Endothelial cell of umbilical vein (primary cell): ENCODE data around the gene SIGLEC9. TPM values are rescaled to one million over a fixed set of nuclear protein-coding genes. Genes with fewer than 3 reads are reported as not detected.

ENCODE experiments used
- BruUV-seq: library from RNA; stranded (reverse); fragments of 400-500 nt; replicated peaks from 2 replicates; lab custom pipeline; 2021; lab: Mats Ljungman, UMichigan
- CTCF ChIA-PET: fragments of 300-600, 350-600 bp; sonication (Branson Sonifier 250); formaldehyde crosslinking; loops from one replicate; lab custom pipeline; 2021; ENCODE audit warnings: antibody characterized with exemption, inconsistent platforms; lab: Charles Lee
- POLR2A ChIA-PET: fragments of 300-600, 350-600 bp; sonication (Branson Sonifier 250); formaldehyde crosslinking; loops from one replicate; lab custom pipeline; 2021; ENCODE audit warnings: antibody characterized with exemption, inconsistent platforms; lab: Charles Lee
- DNase-seq: peaks from one replicate; pipeline ENCODE4 v3.0.0-alpha.2; 2011; ENCODE audit warnings: low read depth, low spot score
- FAIRE-seq: peaks from 2 replicates; lab custom pipeline; 2011; peaks lifted over from hg19 to GRCh38; lab: Jason Lieb, UNC
- H2AFZ ChIP-seq: 2 replicates; pipeline ENCODE4 v1.6.0; 2012; ENCODE audit warnings: low read depth, low read length, control low read depth, inconsistent platforms
- H3K27ac ChIP-seq: 2 replicates; pipeline ENCODE4 v1.5.1; 2011; ENCODE audit warnings: low read depth, mild to moderate bottlenecking, control low read depth, low read length, moderate library complexity; ENCODE audit not compliant: insufficient read depth
- H3K27me3 ChIP-seq, 2 experiments: 2 replicates each; pipeline versions ENCODE4 v1.6.0 to v1.6.1; 2011; ENCODE audit warnings: low read length in 2 of 2, mixed read lengths in 1 of 2; ENCODE audit not compliant: control insufficient read depth in 2 of 2, insufficient read depth in 2 of 2
- H3K36me3 ChIP-seq, 2 experiments: 2 replicates in 1 of 2; 3 replicates in 1 of 2; pipeline ENCODE4 v1.5.1; 2011; ENCODE audit warnings: low read length in 2 of 2, mild to moderate bottlenecking in 1 of 2, moderate library complexity in 1 of 2; ENCODE audit not compliant: control insufficient read depth in 2 of 2, insufficient read depth in 2 of 2; ENCODE audit errors: extremely low read depth in 1 of 2
- H3K4me1 ChIP-seq: 3 replicates; pipeline ENCODE4 v1.5.1; 2011; ENCODE audit warnings: mild to moderate bottlenecking, low read length; ENCODE audit not compliant: control insufficient read depth, insufficient read depth; ENCODE audit errors: extremely low read depth
- H3K4me2 ChIP-seq: 2 replicates; pipeline ENCODE4 v1.6.1; 2011; ENCODE audit warnings: low read length, control low read depth, mixed read lengths; ENCODE audit not compliant: insufficient read depth
- H3K4me3 ChIP-seq, 3 experiments: fragments of 200-600 bp in 1 of 3; sonication (generic), shearing (Covaris generic) in 1 of 3; replicated peaks in 1 of 3; 2 replicates each; pipeline ENCODE4 v1.5.1; 2011 to 2016; ENCODE audit warnings: control low read depth in 3 of 3, low read length in 3 of 3, mild to moderate bottlenecking in 2 of 3, inconsistent platforms in 1 of 3, low read depth in 1 of 3, moderate library complexity in 1 of 3; ENCODE audit not compliant: insufficient read depth in 1 of 3
- H3K79me2 ChIP-seq: 2 replicates; pipeline ENCODE4 v1.6.0; 2012; ENCODE audit warnings: low read length, inconsistent platforms; ENCODE audit not compliant: control insufficient read depth, insufficient read depth
- H3K9ac ChIP-seq: replicated peaks from 2 replicates; pipeline ENCODE3; 2011; ENCODE audit warnings: low read length, control low read depth; ENCODE audit not compliant: insufficient read depth; ENCODE audit errors: extremely low read depth
- H3K9me1 ChIP-seq: replicated peaks from 3 replicates; pipeline ENCODE4 v1.6.0; 2011; ENCODE audit warnings: mild to moderate bottlenecking, low read length; ENCODE audit not compliant: control insufficient read depth, insufficient read depth; ENCODE audit errors: extremely low read depth
- H3K9me3 ChIP-seq: replicated peaks from 2 replicates; pipeline ENCODE4 v1.5.1; 2012; ENCODE audit warnings: low read length, inconsistent platforms; ENCODE audit not compliant: control insufficient read depth, insufficient read depth
- H4K20me1 ChIP-seq: replicated peaks from 2 replicates; pipeline ENCODE3; 2011; ENCODE audit warnings: mild to moderate bottlenecking, low read length; ENCODE audit not compliant: control insufficient read depth, insufficient read depth; ENCODE audit errors: extremely low read depth
- EZH2 ChIP-seq: IDR thresholded peaks from 2 replicates; pipeline ENCODE4 v1.6.1; 2012; ENCODE audit warnings: borderline replicate concordance, low read depth, mild to moderate bottlenecking, moderate library complexity, low read length, inconsistent platforms; ENCODE audit not compliant: severe bottlenecking
- FOS ChIP-seq: IDR thresholded peaks from 2 replicates; pipeline ENCODE4 v1.6.1; 2011; ENCODE audit warnings: mild to moderate bottlenecking, low read length, moderate library complexity, borderline replicate concordance; ENCODE audit not compliant: insufficient read depth
- GATA2 ChIP-seq: IDR thresholded peaks from 2 replicates; pipeline ENCODE4 v1.7.0; 2011; ENCODE audit warnings: low read depth, mild to moderate bottlenecking, moderate library complexity, mixed read lengths, low read length; ENCODE audit not compliant: insufficient read length, insufficient read depth
- JUN ChIP-seq: IDR thresholded peaks from 2 replicates; pipeline ENCODE4 v1.6.1; 2011; ENCODE audit warnings: borderline replicate concordance, low read depth; ENCODE audit not compliant: insufficient read length, insufficient read depth
- MAX ChIP-seq: IDR thresholded peaks from 2 replicates; pipeline ENCODE4 v1.6.1; 2011; ENCODE audit not compliant: insufficient read depth, insufficient read length
- MYC ChIP-seq: IDR thresholded peaks from one replicate; pipeline ENCODE4 v1.6.1; 2011; ENCODE audit warnings: mild to moderate bottlenecking, low read depth, low read length
- POLR2A ChIP-seq: IDR thresholded peaks from 2 replicates; pipeline ENCODE4 v1.6.1; 2012; ENCODE audit warnings: low read depth, mild to moderate bottlenecking, control low read depth, low read length
- POLR2AphosphoS5 ChIP-seq: IDR thresholded peaks from 2 replicates; pipeline ENCODE4 v1.6.1; 2012; ENCODE audit warnings: low read depth, mild to moderate bottlenecking, control low read depth, low read length, moderate library complexity; ENCODE audit not compliant: insufficient read depth
- dilution Hi-C: fragments of 300-500 bp; cut with MboI; formaldehyde crosslinking; loops from one replicate; pipeline ENCODE4 v1.15.0; 2019; ENCODE audit warnings: low sequenced_read_pairs; ENCODE audit not compliant: extremely low pct_ligation_motif_present
- intact Hi-C: fragments of 100-400 bp; cut with micrococcal nuclease; formaldehyde crosslinking; loops from one replicate; pipeline ENCODE4 v1.10.0; 2022
- polyA plus RNA-seq, 4 experiments: library from polyadenylated mRNA; depleted of rRNA in 3 of 4; stranded (reverse) in 3 of 4; unstranded in 1 of 4; fragments of >200 nt; gene quantifications; 2 replicates each; pipeline versions ENCODE4 v1.2.1 to v1.2.3, GENCODE V29; 2011 to 2012; ENCODE audit warnings: missing spikeins in 1 of 4
- total RNA-seq: library from RNA; stranded (reverse); gene quantifications from 2 replicates; pipeline ENCODE4 v1.2.3, GENCODE V29; 2021
- TF ChIP-seq, protein P1 (sequence below), 2 donors: IDR thresholded peaks; 1 replicate in 1 of 2; 2 replicates in 1 of 2; pipeline ENCODE4 v1.5.1; 2011; ENCODE audit warnings: low read length in 2 of 2, mild to moderate bottlenecking in 2 of 2, moderate library complexity in 2 of 2, control low read depth in 1 of 2, inconsistent platforms in 1 of 2, low read depth in 1 of 2; ENCODE audit not compliant: insufficient read depth in 1 of 2; ENCODE audit errors: extremely low read depth in 1 of 2

SIGLEC9 gene
- total and polyA plus RNA-seq, 2 donors (not counting 3 experiments of a cell fraction or from before 2014, with no cell fraction given), result not detected

GRCh38 chr19:51082611-51083010 lies 42.1 kb upstream of the SIGLEC9 start, which contains the start of gene KLK14:
TSS of gene KLK14 (minus strand) at chr19:51082887. CDS start at chr19:51082614, 273 bp downstream.
- Histone ChIP-seq H3K9ac (no peak within 1 kb of the TSS), H4K20me1 (no peaks in the 10 kb centered on the region), H3K36me3 (no peaks in the 10 kb centered on the region), H3K4me3 (no peak within 1 kb of the TSS), H3K9me1 (no peaks in the 10 kb centered on the region), H3K4me1 (no peaks in the 10 kb centered on the region), H3K4me2 (no peak within 1 kb of the TSS), H3K27me3 (no peaks in the 10 kb centered on the region), H3K9me3 (no peaks in the 10 kb centered on the region), H3K79me2 (no peaks in the 10 kb centered on the region), H2AFZ (no peak within 1 kb of the TSS), H3K27ac (no peak within 1 kb of the TSS)
- intact Hi-C loops (loop anchor here (2.0 kb wide), 1 partner anchor 72 kb away; no protein-coding TSS in a partner anchor), dilution Hi-C loops (no loop called here)
- CTCF ChIA-PET, result no interaction called here
- FAIRE-seq (no peak), DNase-seq (no peak)
- TF ChIP-seq POLR2A, result no peak
- TF ChIP-seq, protein P1, sequence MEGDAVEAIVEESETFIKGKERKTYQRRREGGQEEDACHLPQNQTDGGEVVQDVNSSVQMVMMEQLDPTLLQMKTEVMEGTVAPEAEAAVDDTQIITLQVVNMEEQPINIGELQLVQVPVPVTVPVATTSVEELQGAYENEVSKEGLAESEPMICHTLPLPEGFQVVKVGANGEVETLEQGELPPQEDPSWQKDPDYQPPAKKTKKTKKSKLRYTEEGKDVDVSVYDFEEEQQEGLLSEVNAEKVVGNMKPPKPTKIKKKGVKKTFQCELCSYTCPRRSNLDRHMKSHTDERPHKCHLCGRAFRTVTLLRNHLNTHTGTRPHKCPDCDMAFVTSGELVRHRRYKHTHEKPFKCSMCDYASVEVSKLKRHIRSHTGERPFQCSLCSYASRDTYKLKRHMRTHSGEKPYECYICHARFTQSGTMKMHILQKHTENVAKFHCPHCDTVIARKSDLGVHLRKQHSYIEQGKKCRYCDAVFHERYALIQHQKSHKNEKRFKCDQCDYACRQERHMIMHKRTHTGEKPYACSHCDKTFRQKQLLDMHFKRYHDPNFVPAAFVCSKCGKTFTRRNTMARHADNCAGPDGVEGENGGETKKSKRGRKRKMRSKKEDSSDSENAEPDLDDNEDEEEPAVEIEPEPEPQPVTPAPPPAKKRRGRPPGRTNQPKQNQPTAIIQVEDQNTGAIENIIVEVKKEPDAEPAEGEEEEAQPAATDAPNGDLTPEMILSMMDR (IDR thresholded peaks at IDR 0.05; ENCODE audit: extremely low read depth in 1 of 2, insufficient read depth in 1 of 2, low read depth in 1 of 2, low read length in 2 of 2), result no peak
- no peak for TF ChIP-seq FOS
- TF ChIP-seq MYC, result no peak
- TF ChIP-seq JUN, result no peak
- no peak for TF ChIP-seq GATA2
- TF ChIP-seq POLR2AphosphoS5, result no peak
- no peak for TF ChIP-seq MAX
- TF ChIP-seq EZH2, result no peak
- no TSS peak for BruUV-seq
- POLR2A ChIA-PET, result no interaction called here
